ENCODE measurements around the gene ASAP2.

Gene ASAP2

DNA sequence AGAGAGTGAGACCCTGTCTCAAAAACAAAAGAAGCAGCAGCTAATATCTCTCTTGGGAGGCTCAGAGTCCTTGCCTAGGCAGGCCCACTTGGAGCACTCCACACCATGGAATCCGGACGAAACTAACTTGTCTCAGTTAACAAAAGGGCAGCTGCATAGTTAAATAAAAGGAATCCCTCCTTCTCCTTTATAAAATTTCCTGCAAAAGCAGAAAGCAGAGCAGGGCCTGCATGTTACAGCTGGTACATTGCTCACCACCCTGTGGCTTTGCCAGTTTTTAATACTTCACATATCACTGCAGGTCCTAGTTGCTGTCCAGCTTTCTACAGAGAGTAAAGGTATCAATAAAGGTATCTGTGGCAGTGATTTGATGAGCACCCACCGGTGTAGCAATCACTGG is 93.6 kb downstream of the ASAP2 start:
- FAIRE-seq = no peak
- TF ChIP-seq PAX5 (IDR thresholded peaks at IDR 0.05; ENCODE audit: insufficient read depth, low read length, severe bottlenecking) (no peak), POLR2AphosphoS5 (IDR thresholded peaks at IDR 0.05; ENCODE audit: low read depth, low read length) (no peak), POU2F2 (IDR thresholded peaks at IDR 0.05; ENCODE audit: low read depth, low read length) (no peak), POLR2A (IDR thresholded peaks at IDR 0.05; ENCODE audit: low read depth, low read length) (no peak), TAF1 (IDR thresholded peaks at IDR 0.05; ENCODE audit: low read depth, low read length) (no peak), SPI1 (IDR thresholded peaks at IDR 0.05; ENCODE audit: low read depth, low read length) (no peak)
- DNase-seq (ENCODE audit: insufficient read length, low spot score) = no peak

DNA sequence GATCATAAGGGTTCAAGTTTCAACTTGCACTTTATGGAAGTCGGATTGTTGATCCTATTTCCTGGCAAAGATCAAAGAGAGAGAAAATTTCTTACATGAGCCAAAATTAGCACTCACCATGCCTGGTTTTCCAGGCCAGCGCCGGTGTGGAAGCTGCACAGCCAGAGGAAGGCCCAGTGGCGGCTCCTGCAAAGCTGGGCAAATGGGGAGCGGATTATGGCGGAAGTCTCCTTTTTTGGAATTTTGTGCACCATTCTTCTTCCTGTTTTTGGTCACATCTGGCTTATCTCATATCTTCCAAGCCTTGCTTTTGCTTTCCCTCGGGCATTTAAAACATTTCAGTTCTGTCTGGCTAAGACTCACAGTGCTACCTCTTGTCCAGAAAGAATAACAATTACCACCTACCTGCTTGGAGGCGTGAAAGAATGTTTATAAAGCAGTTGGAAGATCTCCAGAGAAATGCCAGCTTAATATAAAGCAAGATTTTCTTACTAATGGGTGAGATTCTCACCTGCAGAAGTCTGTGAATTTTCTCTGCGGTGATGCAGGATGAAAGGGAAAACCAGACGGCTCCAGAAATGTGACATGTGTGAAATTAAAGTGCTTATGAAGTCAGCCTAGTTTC is 94.3 kb downstream of the ASAP2 start:
- no peak for TF ChIP-seq PAX5 (IDR thresholded peaks at IDR 0.05; ENCODE audit: insufficient read depth, low read length, severe bottlenecking)
- TF ChIP-seq POLR2A (IDR thresholded peaks at IDR 0.05; ENCODE audit: low read depth, low read length) = no peak
- TF ChIP-seq SPI1 (IDR thresholded peaks at IDR 0.05; ENCODE audit: low read depth, low read length) = no peak
- TF ChIP-seq POU2F2 (IDR thresholded peaks at IDR 0.05; ENCODE audit: low read depth, low read length) = no peak
- no peak for TF ChIP-seq POLR2AphosphoS5 (IDR thresholded peaks at IDR 0.05; ENCODE audit: low read depth, low read length)
- no peak for TF ChIP-seq TAF1 (IDR thresholded peaks at IDR 0.05; ENCODE audit: low read depth, low read length)
- FAIRE-seq (no peak), DNase-seq (ENCODE audit: insufficient read length, low spot score) (no peak)

DNA sequence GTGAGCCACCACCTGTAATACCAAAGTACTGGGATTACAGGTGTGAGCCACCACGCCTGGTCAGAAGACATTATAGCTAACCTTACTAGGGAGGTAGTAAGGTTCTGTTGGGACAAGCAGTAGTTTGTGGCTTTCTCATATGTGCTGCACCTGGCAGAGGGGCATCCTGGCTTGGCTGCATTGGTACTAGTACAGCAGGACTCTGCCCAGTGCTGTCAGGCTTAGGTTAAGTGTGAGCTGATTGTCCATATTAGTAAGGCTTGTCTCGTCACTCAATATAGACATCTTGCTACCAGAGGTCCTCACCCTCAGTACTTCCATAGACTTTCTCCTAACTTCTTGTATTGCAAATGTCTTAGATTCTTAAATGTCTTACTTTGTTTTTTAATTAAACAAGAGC is 96.1 kb downstream of the ASAP2 start:
- FAIRE-seq (no peak), DNase-seq (ENCODE audit: insufficient read length, low spot score) (no peak)
- TF ChIP-seq PAX5 (IDR thresholded peaks at IDR 0.05; ENCODE audit: insufficient read depth, low read length, severe bottlenecking) = no peak
- no peak for TF ChIP-seq TAF1 (IDR thresholded peaks at IDR 0.05; ENCODE audit: low read depth, low read length)
- TF ChIP-seq POU2F2 (IDR thresholded peaks at IDR 0.05; ENCODE audit: low read depth, low read length) = no peak
- TF ChIP-seq POLR2A (IDR thresholded peaks at IDR 0.05; ENCODE audit: low read depth, low read length) = no peak
- no peak for TF ChIP-seq SPI1 (IDR thresholded peaks at IDR 0.05; ENCODE audit: low read depth, low read length)
- TF ChIP-seq POLR2AphosphoS5 (IDR thresholded peaks at IDR 0.05; ENCODE audit: low read depth, low read length) = no peak

DNA sequence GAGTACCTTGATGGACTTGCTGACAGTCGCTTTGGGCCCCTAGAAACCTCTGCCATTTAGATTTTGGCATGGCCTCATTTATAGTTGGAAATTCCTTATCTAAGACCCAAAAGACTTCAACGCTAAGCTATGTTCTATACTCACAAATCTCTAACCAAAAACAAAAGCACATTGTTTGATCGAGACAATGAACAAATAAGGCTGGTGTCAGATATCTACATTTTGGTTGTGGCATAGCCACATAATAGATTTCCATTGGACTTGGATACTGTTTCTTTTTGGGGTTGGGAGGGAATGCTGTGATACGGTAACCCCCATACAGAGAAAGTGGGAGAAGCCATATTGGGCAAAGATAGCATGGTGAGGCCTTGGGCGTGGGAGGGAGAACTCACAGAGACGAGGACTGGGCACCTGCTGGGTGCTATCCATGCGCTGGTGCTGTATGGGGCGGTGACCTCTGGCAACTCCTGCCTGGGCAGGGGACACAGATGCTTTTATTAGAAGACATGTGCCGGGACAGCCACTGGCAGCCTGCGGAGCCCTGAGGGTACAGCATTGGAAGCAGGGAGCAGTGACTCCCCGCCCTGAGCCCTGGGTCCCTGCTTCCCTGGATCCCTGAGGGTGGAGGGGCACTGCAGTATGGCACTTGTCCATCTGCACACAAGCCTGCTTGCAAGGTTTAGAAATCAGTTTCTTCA is 97.1 kb downstream of the ASAP2 start:
- no peak for TF ChIP-seq TAF1 (IDR thresholded peaks at IDR 0.05; ENCODE audit: low read depth, low read length)
- TF ChIP-seq POLR2A (IDR thresholded peaks at IDR 0.05; ENCODE audit: low read depth, low read length) = no peak
- no peak for TF ChIP-seq PAX5 (IDR thresholded peaks at IDR 0.05; ENCODE audit: insufficient read depth, low read length, severe bottlenecking)
- no peak for TF ChIP-seq SPI1 (IDR thresholded peaks at IDR 0.05; ENCODE audit: low read depth, low read length)
- TF ChIP-seq POLR2AphosphoS5 (IDR thresholded peaks at IDR 0.05; ENCODE audit: low read depth, low read length) = no peak
- no peak for TF ChIP-seq POU2F2 (IDR thresholded peaks at IDR 0.05; ENCODE audit: low read depth, low read length)
- DNase-seq (ENCODE audit: insufficient read length, low spot score) (no peak), FAIRE-seq (no peak)

DNA sequence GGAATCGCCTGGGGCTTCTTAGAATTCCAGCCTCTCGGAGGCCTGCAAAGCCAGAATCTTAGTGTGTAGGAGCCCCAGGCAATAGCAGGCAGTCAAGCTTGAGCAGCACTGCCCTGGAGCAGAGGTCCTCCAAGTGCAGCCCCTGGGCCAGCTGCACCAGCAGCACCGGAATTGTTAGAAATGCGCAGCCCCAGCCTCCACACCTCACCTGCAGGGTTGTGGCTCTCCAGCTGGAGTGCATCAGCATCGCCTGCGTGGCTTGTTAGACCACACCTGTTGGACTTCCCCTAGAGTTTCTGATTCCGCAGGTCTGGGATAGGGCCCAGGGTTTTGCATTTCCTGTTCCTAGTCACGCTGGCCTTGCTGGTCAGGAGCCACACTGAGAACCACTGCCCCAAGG is 100.3 kb downstream of the ASAP2 start:
- no peak for FAIRE-seq
- DNase-seq (ENCODE audit: insufficient read length, low spot score) = no peak
- TF ChIP-seq POU2F2 (IDR thresholded peaks at IDR 0.05; ENCODE audit: low read depth, low read length) = no peak
- TF ChIP-seq SPI1 (IDR thresholded peaks at IDR 0.05; ENCODE audit: low read depth, low read length) = no peak
- no peak for TF ChIP-seq TAF1 (IDR thresholded peaks at IDR 0.05; ENCODE audit: low read depth, low read length)
- no peak for TF ChIP-seq PAX5 (IDR thresholded peaks at IDR 0.05; ENCODE audit: insufficient read depth, low read length, severe bottlenecking)
- TF ChIP-seq POLR2AphosphoS5 (IDR thresholded peaks at IDR 0.05; ENCODE audit: low read depth, low read length) = no peak
- TF ChIP-seq POLR2A (IDR thresholded peaks at IDR 0.05; ENCODE audit: low read depth, low read length) = no peak

DNA sequence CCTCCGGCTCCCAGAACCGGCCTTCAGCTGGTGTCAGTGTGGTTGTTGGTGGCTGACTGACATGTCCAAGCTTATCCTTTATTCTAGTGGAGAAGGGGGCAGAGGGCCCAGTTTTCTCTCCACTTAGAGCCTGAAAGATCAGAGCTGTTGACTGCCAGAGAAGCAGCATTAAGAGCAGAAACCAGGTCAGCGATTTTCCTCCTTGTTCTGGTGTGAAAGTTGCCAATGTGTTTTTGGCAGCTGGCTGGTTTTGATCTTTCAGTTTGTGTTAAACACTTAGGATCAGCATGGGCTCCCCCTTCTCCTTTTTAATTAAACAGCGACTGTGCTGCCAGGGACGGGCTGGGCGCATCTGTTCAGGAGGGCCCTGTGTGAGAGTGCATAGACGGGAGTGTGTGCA is 100.9 kb downstream of the ASAP2 start:
- no peak for DNase-seq (ENCODE audit: insufficient read length, low spot score)
- TF ChIP-seq PAX5 (IDR thresholded peaks at IDR 0.05; ENCODE audit: insufficient read depth, low read length, severe bottlenecking) = no peak
- TF ChIP-seq POU2F2 (IDR thresholded peaks at IDR 0.05; ENCODE audit: low read depth, low read length) = no peak
- no peak for FAIRE-seq

DNA sequence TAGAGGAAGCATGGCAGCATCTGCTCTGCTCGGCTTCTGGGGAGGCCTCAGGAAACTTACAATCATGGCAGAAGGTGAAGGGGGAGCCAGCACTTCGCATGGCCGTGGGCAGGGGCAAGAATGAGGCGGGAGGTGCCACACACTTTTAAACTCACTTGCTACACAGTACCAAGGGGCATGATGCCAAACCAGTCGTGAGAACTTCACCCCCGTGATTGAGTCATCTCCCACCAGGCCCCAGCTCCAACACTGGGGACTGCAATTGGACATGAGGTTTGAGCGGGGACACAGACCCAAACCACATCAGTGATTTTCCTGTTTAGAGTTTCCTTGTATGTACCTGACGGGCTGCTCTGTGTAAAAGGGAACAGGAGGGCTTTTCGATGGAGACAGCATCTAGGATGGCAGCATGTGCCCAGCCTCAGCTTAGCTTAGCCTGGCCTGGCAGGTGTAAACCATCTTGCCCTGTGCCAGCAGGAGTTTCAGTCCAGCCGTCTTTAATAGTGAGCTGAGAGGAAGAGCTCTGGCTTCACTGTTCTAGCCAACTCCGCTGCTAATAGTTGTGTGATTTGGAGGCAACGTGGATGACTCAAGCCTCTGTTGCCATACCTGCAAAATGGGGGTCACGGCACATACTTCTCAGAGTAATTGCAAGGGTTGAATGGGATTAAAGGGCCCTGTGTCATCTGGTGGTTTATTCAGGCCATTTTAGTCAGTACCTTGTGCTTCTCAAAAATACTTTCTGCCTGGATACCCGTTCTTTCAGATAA is 101.8 kb downstream of the ASAP2 start:
- no peak for FAIRE-seq
- no peak for DNase-seq (ENCODE audit: insufficient read length, low spot score)
- TF ChIP-seq POU2F2 (IDR thresholded peaks at IDR 0.05; ENCODE audit: low read depth, low read length) (no peak), TAF1 (IDR thresholded peaks at IDR 0.05; ENCODE audit: low read depth, low read length) (no peak), PAX5 (IDR thresholded peaks at IDR 0.05; ENCODE audit: insufficient read depth, low read length, severe bottlenecking) (no peak)

DNA sequence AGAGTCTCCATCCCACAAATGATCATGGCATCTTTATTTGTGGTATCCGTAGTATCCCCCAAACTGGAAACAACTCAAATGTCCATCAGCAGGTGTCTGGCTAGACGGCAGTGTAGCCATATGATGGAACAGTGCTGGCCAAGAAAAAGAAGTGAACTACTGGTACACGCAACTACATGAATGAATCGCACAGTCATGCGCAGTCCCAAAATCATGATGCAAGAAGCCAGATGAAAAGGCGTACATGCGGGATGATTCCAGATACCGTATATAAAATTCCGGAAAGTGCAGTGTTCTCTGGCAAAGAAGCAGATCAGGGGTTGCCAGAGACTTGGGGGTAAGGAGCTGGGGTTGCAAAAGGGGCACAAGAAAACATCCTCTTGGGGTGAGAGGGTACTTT is 102.5 kb downstream of the ASAP2 start:
- FAIRE-seq (no peak), DNase-seq (ENCODE audit: insufficient read length, low spot score) (no peak)
- TF ChIP-seq POU2F2 (IDR thresholded peaks at IDR 0.05; ENCODE audit: low read depth, low read length) (no peak), POLR2A (IDR thresholded peaks at IDR 0.05; ENCODE audit: low read depth, low read length) (no peak), SPI1 (IDR thresholded peaks at IDR 0.05; ENCODE audit: low read depth, low read length) (no peak), TAF1 (IDR thresholded peaks at IDR 0.05; ENCODE audit: low read depth, low read length) (no peak), PAX5 (IDR thresholded peaks at IDR 0.05; ENCODE audit: insufficient read depth, low read length, severe bottlenecking) (no peak), POLR2AphosphoS5 (IDR thresholded peaks at IDR 0.05; ENCODE audit: low read depth, low read length) (no peak)

DNA sequence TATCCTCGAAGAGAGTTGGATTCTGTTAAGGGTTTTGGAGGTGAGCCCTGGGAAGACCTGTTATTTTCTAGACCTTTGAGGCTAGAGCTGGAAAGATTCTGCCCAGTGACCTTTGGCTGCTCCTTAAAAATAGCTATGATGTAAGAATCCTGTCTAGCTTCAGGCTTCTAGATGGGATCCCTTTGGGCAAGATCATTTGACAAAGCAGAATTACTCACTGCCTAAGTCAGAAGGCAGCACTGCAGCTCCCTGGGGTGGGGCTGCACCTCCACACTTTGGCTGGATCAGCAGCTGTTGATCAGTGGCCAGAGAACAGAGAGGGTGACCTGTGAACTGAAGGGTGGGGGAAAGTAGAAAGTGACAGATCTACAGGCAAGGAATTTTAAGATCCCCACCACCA is 103.8 kb downstream of the ASAP2 start:
- no peak for TF ChIP-seq TAF1 (IDR thresholded peaks at IDR 0.05; ENCODE audit: low read depth, low read length)
- TF ChIP-seq PAX5 (IDR thresholded peaks at IDR 0.05; ENCODE audit: insufficient read depth, low read length, severe bottlenecking) = no peak
- no peak for TF ChIP-seq POU2F2 (IDR thresholded peaks at IDR 0.05; ENCODE audit: low read depth, low read length)
- no peak for TF ChIP-seq SPI1 (IDR thresholded peaks at IDR 0.05; ENCODE audit: low read depth, low read length)
- TF ChIP-seq POLR2A (IDR thresholded peaks at IDR 0.05; ENCODE audit: low read depth, low read length) = no peak
- no peak for TF ChIP-seq POLR2AphosphoS5 (IDR thresholded peaks at IDR 0.05; ENCODE audit: low read depth, low read length)
- DNase-seq (ENCODE audit: insufficient read length, low spot score) = no peak
- FAIRE-seq = no peak
